NT2/D1 (cell line): Measurements from ENCODE around the gene UBE2L6.

Source experiments
- DNase-seq: peaks from one replicate; pipeline ENCODE4 v3.0.0-alpha.2; 2011; ENCODE audit warnings: low read depth, low spot score
- H3K27me3 ChIP-seq: 2 replicates; pipeline ENCODE4 v1.6.0; 2011; ENCODE audit warnings: mild to moderate bottlenecking; ENCODE audit not compliant: insufficient read length, insufficient read depth
- H3K36me3 ChIP-seq: 2 replicates; pipeline ENCODE4 v1.6.1; 2011; ENCODE audit warnings: mild to moderate bottlenecking, low read length, mixed read lengths; ENCODE audit not compliant: insufficient read depth, insufficient read length
- H3K4me1 ChIP-seq: 2 replicates; pipeline ENCODE4 v1.5.1; 2011; ENCODE audit not compliant: insufficient read depth, insufficient read length
- H3K4me3 ChIP-seq: 2 replicates; pipeline ENCODE4 v1.5.1; 2011; ENCODE audit warnings: low read depth; ENCODE audit not compliant: insufficient read length
- H3K9ac ChIP-seq: 2 replicates; pipeline ENCODE4 v1.6.0; 2011; ENCODE audit warnings: low read depth; ENCODE audit not compliant: insufficient read length
- H3K9me3 ChIP-seq: 2 replicates; pipeline ENCODE4 v1.5.1; 2011; ENCODE audit warnings: mild to moderate bottlenecking, low read length; ENCODE audit not compliant: insufficient read depth
- SUZ12 ChIP-seq: IDR thresholded peaks from 2 replicates; pipeline ENCODE4 v1.6.1; 2011; ENCODE audit not compliant: insufficient read length, insufficient read depth; ENCODE audit errors: extremely low read depth
- YY1 ChIP-seq: IDR thresholded peaks from 2 replicates; pipeline ENCODE4 v1.6.1; 2011; ENCODE audit not compliant: insufficient read length, insufficient read depth
- ZNF274 ChIP-seq: IDR thresholded peaks from 2 replicates; pipeline ENCODE4 v1.6.1; 2011; ENCODE audit warnings: mild to moderate bottlenecking, low read depth, low read length

Gene UBE2L6

GRCh38 chr11:57588046-57588710 is 20.7 kb upstream of the UBE2L6 start:
- no peak overlapping the region for H3K4me3 ChIP-seq
- TF ChIP-seq SUZ12 (no peak), YY1 (no peak), ZNF274 (no peak)
- peaks cover 2% of the 10 kb centered on the region for H3K27me3 ChIP-seq
- no peak for DNase-seq
- no peaks in the 10 kb centered on the region for H3K4me1 ChIP-seq
- peaks cover 9% of the 10 kb centered on the region; the same call in 1 of the 2 replicates for H3K9me3 ChIP-seq
- H3K36me3 ChIP-seq, result no peaks in the 10 kb centered on the region
- H3K9ac ChIP-seq, result no peak overlapping the region

- no peak for DNase-seq
- no peak overlapping the region for H3K4me3 ChIP-seq
- no peaks in the 10 kb centered on the region for H3K36me3 ChIP-seq
- TF ChIP-seq YY1 (no peak), SUZ12 (no peak), ZNF274 (no peak)
- peaks cover 9% of the 10 kb centered on the region; the same call in 1 of the 2 replicates for H3K9me3 ChIP-seq
- H3K4me1 ChIP-seq, result no peaks in the 10 kb centered on the region
- no peak overlapping the region for H3K9ac ChIP-seq
- no peaks in the 10 kb centered on the region for H3K27me3 ChIP-seq
These were observed 19.3 kb upstream of the UBE2L6 start for GRCh38 chr11:57586711-57587245.

- Histone ChIP-seq H3K27me3 (no peaks in the 10 kb centered on the region), H3K9me3 (peaks cover 9% of the 10 kb centered on the region; the same call in 1 of the 2 replicates), H3K4me3 (no peak overlapping the region), H3K36me3 (no peaks in the 10 kb centered on the region), H3K4me1 (no peaks in the 10 kb centered on the region), H3K9ac (no peak overlapping the region)
- TF ChIP-seq ZNF274, result no peak
- TF ChIP-seq YY1, result no peak
- no peak for TF ChIP-seq SUZ12
- no peak for DNase-seq
These were observed 17.8 kb upstream of the UBE2L6 start for GRCh38 chr11:57585301-57585700.

- H3K4me1 ChIP-seq, result peaks cover 2% of the 10 kb centered on the region
- H3K9me3 ChIP-seq, result peaks cover 9% of the 10 kb centered on the region; the same call in 1 of the 2 replicates
- TF ChIP-seq ZNF274 (no peak), SUZ12 (no peak), YY1 (no peak)
- no peaks in the 10 kb centered on the region for H3K36me3 ChIP-seq
- peak overlapping the region; percentile 5 for H3K9ac ChIP-seq
- no peaks in the 10 kb centered on the region for H3K27me3 ChIP-seq
- DNase-seq, result no peak
- no peak overlapping the region for H3K4me3 ChIP-seq
These were observed 16.9 kb upstream of the UBE2L6 start for GRCh38 chr11:57584341-57584740.

- no peak for DNase-seq
These were observed 6.6 kb upstream of the UBE2L6 start for GRCh38 chr11:57574061-57574460.

GRCh38 chr11:57571606-57572005 is 4.1 kb upstream of the UBE2L6 start:
- no peak overlapping the region for H3K4me3 ChIP-seq
- no peak for DNase-seq
- H3K9ac ChIP-seq, result no peak overlapping the region
- peaks cover 11% of the 10 kb centered on the region for H3K4me1 ChIP-seq
- H3K36me3 ChIP-seq, result no peaks in the 10 kb centered on the region
- H3K9me3 ChIP-seq, result no peaks in the 10 kb centered on the region
- H3K27me3 ChIP-seq, result peaks cover 8% of the 10 kb centered on the region
- TF ChIP-seq YY1, result no peak
- TF ChIP-seq ZNF274, result no peak
- no peak for TF ChIP-seq SUZ12

More at GRCh38 chr11:57574061-57574460, 6.6 kb upstream of the UBE2L6 start:
- Histone ChIP-seq H3K27me3 (no peaks in the 10 kb centered on the region), H3K4me3 (no peak overlapping the region), H3K36me3 (no peaks in the 10 kb centered on the region), H3K9ac (no peak overlapping the region), H3K4me1 (peaks cover 10% of the 10 kb centered on the region), H3K9me3 (no peaks in the 10 kb centered on the region)
- TF ChIP-seq YY1 (no peak), SUZ12 (no peak), ZNF274 (no peak)

GRCh38 chr11:57568330-57568766 is 876 bp upstream of the UBE2L6 start:
- TF ChIP-seq YY1 (no peak), ZNF274 (no peak), SUZ12 (no peak)
- Histone ChIP-seq H3K36me3 (no peaks in the 10 kb centered on the region), H3K4me1 (peaks cover 8% of the 10 kb centered on the region), H3K4me3 (peak overlapping the region; percentile 81), H3K9ac (peak overlapping the region; percentile 94), H3K27me3 (peaks cover 12% of the 10 kb centered on the region), H3K9me3 (no peaks in the 10 kb centered on the region)
- peak; percentile 67 for DNase-seq
